ENCODE measurements around the gene MYD88. TPM values are rescaled to one million over a fixed set of nuclear protein-coding genes. Genes with fewer than 3 reads are reported as not detected.

The MYD88 gene
- total RNA-seq, 2 experiments from 2014 or later = 16.3 to 29.4 TPM

- TF ChIP-seq, protein P1, sequence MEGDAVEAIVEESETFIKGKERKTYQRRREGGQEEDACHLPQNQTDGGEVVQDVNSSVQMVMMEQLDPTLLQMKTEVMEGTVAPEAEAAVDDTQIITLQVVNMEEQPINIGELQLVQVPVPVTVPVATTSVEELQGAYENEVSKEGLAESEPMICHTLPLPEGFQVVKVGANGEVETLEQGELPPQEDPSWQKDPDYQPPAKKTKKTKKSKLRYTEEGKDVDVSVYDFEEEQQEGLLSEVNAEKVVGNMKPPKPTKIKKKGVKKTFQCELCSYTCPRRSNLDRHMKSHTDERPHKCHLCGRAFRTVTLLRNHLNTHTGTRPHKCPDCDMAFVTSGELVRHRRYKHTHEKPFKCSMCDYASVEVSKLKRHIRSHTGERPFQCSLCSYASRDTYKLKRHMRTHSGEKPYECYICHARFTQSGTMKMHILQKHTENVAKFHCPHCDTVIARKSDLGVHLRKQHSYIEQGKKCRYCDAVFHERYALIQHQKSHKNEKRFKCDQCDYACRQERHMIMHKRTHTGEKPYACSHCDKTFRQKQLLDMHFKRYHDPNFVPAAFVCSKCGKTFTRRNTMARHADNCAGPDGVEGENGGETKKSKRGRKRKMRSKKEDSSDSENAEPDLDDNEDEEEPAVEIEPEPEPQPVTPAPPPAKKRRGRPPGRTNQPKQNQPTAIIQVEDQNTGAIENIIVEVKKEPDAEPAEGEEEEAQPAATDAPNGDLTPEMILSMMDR (conservative IDR thresholded peaks at IDR 0.05; ENCODE audit: low read length) = no peak
- TF ChIP-seq EZH2phosphoT487 (IDR thresholded peaks at IDR 0.05; ENCODE audit: borderline replicate concordance, low read depth, low read length) = no peak
- Histone ChIP-seq H2AFZ (ENCODE audit: low read length) (no peak overlapping the region), H4K20me1 (ENCODE audit: insufficient read depth, low read length) (no peaks in the 10 kb centered on the region; the same call in 1 of the 2 replicates), H3K4me2 (ENCODE audit: low read length) (no peak overlapping the region), H3K79me2 (ENCODE audit: insufficient read depth, low read depth, low read length) (no peaks in the 10 kb centered on the region), H3K9me2 (ENCODE audit: insufficient read depth, low read length) (no peaks in the 10 kb centered on the region), H3K4me3 (ENCODE audit: low read depth, low read length, poor library complexity, severe bottlenecking) (no peak overlapping the region), H3K36me3 (ENCODE audit: insufficient read depth, low read length) (no peaks in the 10 kb centered on the region), H3K9me3 (ENCODE audit: low read length) (0 out of 2 replicates have a peak, but pooled peaks cover 4% of the 10 kb centered on the region), H3K4me1 (ENCODE audit: insufficient read depth, low read length, poor library complexity, severe bottlenecking) (no peaks in the 10 kb centered on the region), H3K27ac (ENCODE audit: low read depth, low read length, poor library complexity, severe bottlenecking) (no peak overlapping the region)
- intact Hi-C loops (cut with micrococcal nuclease; ENCODE audit: unreplicated experiment) = no loop called here
- BruUV-seq (replicated peaks) = no TSS peak
- ChIA-PET CTCF (ENCODE audit: unreplicated experiment) (no interaction called here), POLR2A (no interaction called here)
- no peak for DNase-seq (ENCODE audit: low spot score)
These were observed 28.0 kb upstream of the MYD88 start for GRCh38 chr3:38110314-38111050.

DNA sequence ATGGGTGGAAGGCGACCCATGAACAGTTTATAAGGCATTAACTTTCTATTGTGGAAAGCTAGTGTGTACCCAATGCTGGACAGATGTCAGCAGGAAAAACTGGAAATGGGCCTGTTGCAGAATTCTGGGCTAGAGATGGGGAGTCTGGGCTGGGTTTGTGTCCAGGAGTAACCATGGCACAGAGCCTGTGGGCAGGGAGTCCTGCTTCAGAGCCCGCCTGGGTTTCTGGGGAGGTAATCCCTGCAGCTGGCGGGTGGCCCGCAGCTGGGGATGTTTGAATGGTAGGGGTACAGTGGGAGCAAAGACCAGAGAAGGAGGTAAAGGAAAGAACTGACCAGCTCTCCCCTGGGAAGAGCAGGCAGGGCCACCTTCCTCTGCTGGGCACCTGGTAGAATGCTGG lies 27.3 kb upstream of the MYD88 start:
- H4K20me1 ChIP-seq (ENCODE audit: insufficient read depth, low read length) = no peaks in the 10 kb centered on the region; the same call in 1 of the 2 replicates
- no peak overlapping the region for H3K27ac ChIP-seq (ENCODE audit: low read depth, low read length, poor library complexity, severe bottlenecking)
- no peak overlapping the region for H3K4me3 ChIP-seq (ENCODE audit: low read depth, low read length, poor library complexity, severe bottlenecking)
- no TSS peak for BruUV-seq (replicated peaks)
- POLR2A ChIA-PET = interaction anchor here (0.6 to 0.7 kb wide), 2 partner anchors 258 to 554 kb away, joined by 3 to 5 read pairs; no protein-coding TSS in a partner anchor
- intact Hi-C loops (cut with micrococcal nuclease; ENCODE audit: unreplicated experiment) = no loop called here
- no peak overlapping the region for H2AFZ ChIP-seq (ENCODE audit: low read length)
- no peaks in the 10 kb centered on the region for H3K36me3 ChIP-seq (ENCODE audit: insufficient read depth, low read length)
- no peaks in the 10 kb centered on the region for H3K79me2 ChIP-seq (ENCODE audit: insufficient read depth, low read depth, low read length)
- H3K9me3 ChIP-seq (ENCODE audit: low read length) = no peaks in the 10 kb centered on the region
- H3K4me2 ChIP-seq (ENCODE audit: low read length) = no peak overlapping the region
- no peak for DNase-seq (ENCODE audit: low spot score)
- CTCF ChIA-PET (ENCODE audit: unreplicated experiment) = no interaction called here
- no peaks in the 10 kb centered on the region for H3K4me1 ChIP-seq (ENCODE audit: insufficient read depth, low read length, poor library complexity, severe bottlenecking)
- no peaks in the 10 kb centered on the region for H3K9me2 ChIP-seq (ENCODE audit: insufficient read depth, low read length)
- no peak for TF ChIP-seq EZH2phosphoT487 (IDR thresholded peaks at IDR 0.05; ENCODE audit: borderline replicate concordance, low read depth, low read length)
- TF ChIP-seq, protein P1 (conservative IDR thresholded peaks at IDR 0.05; ENCODE audit: low read length) = no peak
